ENCODE results near the gene AUTS2. TPM values are rescaled to one million over a fixed set of nuclear protein-coding genes. Genes with fewer than 3 reads are reported as not detected.

The AUTS2 gene
- total RNA-seq, 1 experiment from 2014 or later = 2.5 TPM

DNA sequence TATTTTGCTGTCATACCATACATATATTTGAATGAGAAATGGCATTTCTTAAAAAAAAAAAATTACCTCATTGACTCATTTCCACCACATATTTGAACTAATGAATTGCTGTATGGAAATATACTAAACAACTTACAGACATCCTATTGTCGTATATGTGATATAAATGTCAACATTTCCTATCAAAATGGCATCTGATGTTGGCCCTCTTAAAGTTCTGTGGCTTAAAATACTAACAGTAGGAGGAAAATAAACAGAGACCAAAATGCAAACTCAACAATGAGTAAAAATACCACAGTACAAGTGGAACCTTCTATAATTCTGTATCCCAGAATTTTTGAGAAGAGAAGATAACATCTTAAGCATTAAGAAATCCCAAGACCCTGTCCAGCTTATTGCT lies 1128.0 kb downstream of the AUTS2 start:
- no TSS peak for BruUV-seq (replicated peaks)
- ChIA-PET POLR2A (interaction anchor here (0.6 kb wide), 1 partner anchor 32 kb away, joined by 3 read pairs; no protein-coding TSS in a partner anchor), CTCF (no interaction called here)
- Histone ChIP-seq H3K27ac (ENCODE audit: low read length) (no peak overlapping the region), H3K4me1 (ENCODE audit: control insufficient read depth, insufficient read depth, low read length) (no peaks in the 10 kb centered on the region), H3K4me3 (ENCODE audit: low read depth in 2 of 2, low read length in 2 of 2) (no peak overlapping the region), H3K36me3 (ENCODE audit: control insufficient read depth, insufficient read depth, low read length) (no peaks in the 10 kb centered on the region), H3K27me3 (ENCODE audit: control insufficient read depth, insufficient read depth, low read length) (no peaks in the 10 kb centered on the region), H3K9me3 (ENCODE audit: control insufficient read depth, insufficient read depth, low read depth, low read length) (no peaks in the 10 kb centered on the region)
- intact Hi-C loops (cut with micrococcal nuclease; ENCODE audit: unreplicated experiment) (no loop called here), in situ Hi-C loops (cut with HindIII; ENCODE audit: low pct_unique_long_range_greater_than_20kb, low sequenced_read_pairs) (no loop called here)
- DNase-seq (ENCODE audit: low read depth, low spot score) (no peak), ATAC-seq (no peak)
- TF ChIP-seq TCF7L2 (IDR thresholded peaks at IDR 0.05; ENCODE audit: low read depth, low read length) (no peak), POLR2AphosphoS5 (IDR thresholded peaks at IDR 0.05; ENCODE audit: low read depth, low read length) (no peak), SIN3A (IDR thresholded peaks at IDR 0.05; ENCODE audit: borderline replicate concordance, insufficient read depth, low read depth, low read length) (no peak)
- TF ChIP-seq, protein P1, sequence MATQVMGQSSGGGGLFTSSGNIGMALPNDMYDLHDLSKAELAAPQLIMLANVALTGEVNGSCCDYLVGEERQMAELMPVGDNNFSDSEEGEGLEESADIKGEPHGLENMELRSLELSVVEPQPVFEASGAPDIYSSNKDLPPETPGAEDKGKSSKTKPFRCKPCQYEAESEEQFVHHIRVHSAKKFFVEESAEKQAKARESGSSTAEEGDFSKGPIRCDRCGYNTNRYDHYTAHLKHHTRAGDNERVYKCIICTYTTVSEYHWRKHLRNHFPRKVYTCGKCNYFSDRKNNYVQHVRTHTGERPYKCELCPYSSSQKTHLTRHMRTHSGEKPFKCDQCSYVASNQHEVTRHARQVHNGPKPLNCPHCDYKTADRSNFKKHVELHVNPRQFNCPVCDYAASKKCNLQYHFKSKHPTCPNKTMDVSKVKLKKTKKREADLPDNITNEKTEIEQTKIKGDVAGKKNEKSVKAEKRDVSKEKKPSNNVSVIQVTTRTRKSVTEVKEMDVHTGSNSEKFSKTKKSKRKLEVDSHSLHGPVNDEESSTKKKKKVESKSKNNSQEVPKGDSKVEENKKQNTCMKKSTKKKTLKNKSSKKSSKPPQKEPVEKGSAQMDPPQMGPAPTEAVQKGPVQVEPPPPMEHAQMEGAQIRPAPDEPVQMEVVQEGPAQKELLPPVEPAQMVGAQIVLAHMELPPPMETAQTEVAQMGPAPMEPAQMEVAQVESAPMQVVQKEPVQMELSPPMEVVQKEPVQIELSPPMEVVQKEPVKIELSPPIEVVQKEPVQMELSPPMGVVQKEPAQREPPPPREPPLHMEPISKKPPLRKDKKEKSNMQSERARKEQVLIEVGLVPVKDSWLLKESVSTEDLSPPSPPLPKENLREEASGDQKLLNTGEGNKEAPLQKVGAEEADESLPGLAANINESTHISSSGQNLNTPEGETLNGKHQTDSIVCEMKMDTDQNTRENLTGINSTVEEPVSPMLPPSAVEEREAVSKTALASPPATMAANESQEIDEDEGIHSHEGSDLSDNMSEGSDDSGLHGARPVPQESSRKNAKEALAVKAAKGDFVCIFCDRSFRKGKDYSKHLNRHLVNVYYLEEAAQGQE (IDR thresholded peaks at IDR 0.05; ENCODE audit: insufficient read depth in 1 of 2, low read depth in 2 of 2, low read length in 1 of 2) = no peak

DNA sequence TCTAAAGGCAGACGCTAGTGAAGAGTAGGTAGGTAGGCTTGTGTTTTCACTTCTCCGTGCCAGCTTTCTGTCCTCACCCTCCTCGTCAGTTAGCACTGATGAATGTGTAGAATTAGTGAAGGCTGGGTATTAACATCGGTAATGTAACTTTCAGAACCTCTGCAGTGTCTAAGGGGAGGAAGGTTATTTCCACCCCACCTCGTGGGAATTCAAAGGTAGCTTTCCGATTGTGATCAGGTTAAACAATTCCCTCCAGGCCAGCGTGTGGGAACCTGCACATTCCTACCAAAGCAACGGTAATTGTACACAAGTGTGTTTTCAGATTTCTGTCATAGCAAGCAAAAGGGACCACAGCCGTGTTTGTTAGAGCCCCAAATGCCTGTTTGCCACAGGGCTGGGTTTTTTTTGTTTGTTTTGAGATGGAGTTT lies 1128.7 kb downstream of the AUTS2 start:
- TF ChIP-seq POLR2AphosphoS5 (IDR thresholded peaks at IDR 0.05; ENCODE audit: low read depth, low read length) = no peak
- TF ChIP-seq, protein P1 (IDR thresholded peaks at IDR 0.05; ENCODE audit: insufficient read depth in 1 of 2, low read depth in 2 of 2, low read length in 1 of 2) = no peak
- TF ChIP-seq TCF7L2 (IDR thresholded peaks at IDR 0.05; ENCODE audit: low read depth, low read length) = no peak
- TF ChIP-seq, protein P2, sequence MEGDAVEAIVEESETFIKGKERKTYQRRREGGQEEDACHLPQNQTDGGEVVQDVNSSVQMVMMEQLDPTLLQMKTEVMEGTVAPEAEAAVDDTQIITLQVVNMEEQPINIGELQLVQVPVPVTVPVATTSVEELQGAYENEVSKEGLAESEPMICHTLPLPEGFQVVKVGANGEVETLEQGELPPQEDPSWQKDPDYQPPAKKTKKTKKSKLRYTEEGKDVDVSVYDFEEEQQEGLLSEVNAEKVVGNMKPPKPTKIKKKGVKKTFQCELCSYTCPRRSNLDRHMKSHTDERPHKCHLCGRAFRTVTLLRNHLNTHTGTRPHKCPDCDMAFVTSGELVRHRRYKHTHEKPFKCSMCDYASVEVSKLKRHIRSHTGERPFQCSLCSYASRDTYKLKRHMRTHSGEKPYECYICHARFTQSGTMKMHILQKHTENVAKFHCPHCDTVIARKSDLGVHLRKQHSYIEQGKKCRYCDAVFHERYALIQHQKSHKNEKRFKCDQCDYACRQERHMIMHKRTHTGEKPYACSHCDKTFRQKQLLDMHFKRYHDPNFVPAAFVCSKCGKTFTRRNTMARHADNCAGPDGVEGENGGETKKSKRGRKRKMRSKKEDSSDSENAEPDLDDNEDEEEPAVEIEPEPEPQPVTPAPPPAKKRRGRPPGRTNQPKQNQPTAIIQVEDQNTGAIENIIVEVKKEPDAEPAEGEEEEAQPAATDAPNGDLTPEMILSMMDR (IDR thresholded peaks at IDR 0.05) = no peak
- TF ChIP-seq SIN3A (IDR thresholded peaks at IDR 0.05; ENCODE audit: borderline replicate concordance, insufficient read depth, low read depth, low read length) = no peak

More for the DNA sequence above, 1128.7 kb downstream of the AUTS2 start:
- H3K4me1 ChIP-seq (ENCODE audit: control insufficient read depth, insufficient read depth, low read length) = no peaks in the 10 kb centered on the region
- BruUV-seq (replicated peaks) = no TSS peak
- H3K27me3 ChIP-seq (ENCODE audit: control insufficient read depth, insufficient read depth, low read length) = no peaks in the 10 kb centered on the region
- in situ Hi-C loops (cut with HindIII; ENCODE audit: low pct_unique_long_range_greater_than_20kb, low sequenced_read_pairs) (no loop called here), intact Hi-C loops (cut with micrococcal nuclease; ENCODE audit: unreplicated experiment) (no loop called here)
- ChIA-PET CTCF (no interaction called here), POLR2A (interaction anchor here (0.6 kb wide), 2 partner anchors 33 to 50 kb away, joined by 3 to 4 read pairs; no protein-coding TSS in a partner anchor)
- no peaks in the 10 kb centered on the region for H3K36me3 ChIP-seq (ENCODE audit: control insufficient read depth, insufficient read depth, low read length)
- no peaks in the 10 kb centered on the region for H3K9me3 ChIP-seq (ENCODE audit: control insufficient read depth, insufficient read depth, low read depth, low read length)
- DNase-seq (ENCODE audit: low read depth, low spot score) (no peak), ATAC-seq (no peak)
- H3K27ac ChIP-seq (ENCODE audit: low read length) = no peak overlapping the region
- no peak overlapping the region for H3K4me3 ChIP-seq (ENCODE audit: low read depth in 2 of 2, low read length in 2 of 2)

All from Panc1 (cell line).